IMR-90 (cell line): ENCODE data around the gene DLL4.

Source experiments
- FOS ChIP-seq: fragments of 150-350 bp; IDR thresholded peaks from 2 replicates; pipeline ENCODE4 v1.6.1; 2016; ENCODE audit warnings: low read depth, low read length
- MAFK ChIP-seq: IDR thresholded peaks from 2 replicates; pipeline ENCODE4 v1.6.1; 2012; ENCODE audit warnings: low read depth, low read length, improper control_type of control experiment
- MAZ ChIP-seq: IDR thresholded peaks from 2 replicates; pipeline ENCODE4 v1.6.1; 2012; ENCODE audit warnings: low read depth, mild to moderate bottlenecking, low read length, improper control_type of control experiment, moderate library complexity, borderline replicate concordance
- MXI1 ChIP-seq: IDR thresholded peaks from 2 replicates; pipeline ENCODE4 v1.6.1; 2012; ENCODE audit warnings: low read depth, mild to moderate bottlenecking, low read length, moderate library complexity, borderline replicate concordance
- POLR2A ChIP-seq: IDR thresholded peaks from 2 replicates; pipeline ENCODE4 v1.6.1; 2012; ENCODE audit warnings: mild to moderate bottlenecking, low read depth, low read length
- RFX5 ChIP-seq: IDR thresholded peaks from 2 replicates; pipeline ENCODE4 v1.8.0; 2012; ENCODE audit warnings: low read depth, mild to moderate bottlenecking, low read length, moderate library complexity
- SMC3 ChIP-seq: fragments of 150-350 bp; IDR thresholded peaks from 2 replicates; pipeline ENCODE4 v1.6.1; 2016; ENCODE audit warnings: low read depth, mild to moderate bottlenecking, antibody characterized with exemption, low read length, moderate library complexity
- TF ChIP-seq, protein P1 (sequence below): conservative IDR thresholded peaks from 2 replicates; pipeline ENCODE4 v1.5.1; 2012; ENCODE audit warnings: mild to moderate bottlenecking, low read depth, low read length, improper control_type of control experiment
- TF ChIP-seq, protein P2 (sequence below): fragments of 150-350 bp; IDR thresholded peaks from 2 replicates; pipeline ENCODE4 v1.6.1; 2016; ENCODE audit warnings: low read depth, mild to moderate bottlenecking, low read length, moderate library complexity, borderline replicate concordance

DNA sequence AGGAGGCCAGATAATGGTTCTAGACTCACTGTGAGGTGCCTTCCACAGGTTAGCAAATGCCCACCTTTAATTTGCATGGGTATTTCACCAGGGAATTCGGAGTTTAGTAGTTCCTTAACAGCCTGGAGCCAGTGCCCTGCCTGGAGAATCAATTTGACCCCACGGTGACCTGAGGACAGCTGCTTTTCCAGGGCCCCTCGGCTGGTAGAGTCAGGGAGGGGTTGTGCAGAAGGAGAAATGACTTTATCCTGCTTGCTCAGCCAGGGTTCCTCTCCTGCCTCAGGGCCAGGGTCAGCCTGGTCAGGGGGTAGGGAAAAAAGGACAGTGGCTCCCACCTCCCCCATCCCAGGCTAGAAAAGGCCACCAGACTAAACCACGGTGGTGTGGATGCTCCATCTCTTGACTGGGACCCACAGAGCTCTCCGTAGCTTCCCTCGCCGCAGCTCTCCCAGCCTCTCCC is 12.0 kb downstream of the DLL4 start:
- no peak for TF ChIP-seq POLR2A
- TF ChIP-seq MAFK, result no peak
- TF ChIP-seq, protein P1, sequence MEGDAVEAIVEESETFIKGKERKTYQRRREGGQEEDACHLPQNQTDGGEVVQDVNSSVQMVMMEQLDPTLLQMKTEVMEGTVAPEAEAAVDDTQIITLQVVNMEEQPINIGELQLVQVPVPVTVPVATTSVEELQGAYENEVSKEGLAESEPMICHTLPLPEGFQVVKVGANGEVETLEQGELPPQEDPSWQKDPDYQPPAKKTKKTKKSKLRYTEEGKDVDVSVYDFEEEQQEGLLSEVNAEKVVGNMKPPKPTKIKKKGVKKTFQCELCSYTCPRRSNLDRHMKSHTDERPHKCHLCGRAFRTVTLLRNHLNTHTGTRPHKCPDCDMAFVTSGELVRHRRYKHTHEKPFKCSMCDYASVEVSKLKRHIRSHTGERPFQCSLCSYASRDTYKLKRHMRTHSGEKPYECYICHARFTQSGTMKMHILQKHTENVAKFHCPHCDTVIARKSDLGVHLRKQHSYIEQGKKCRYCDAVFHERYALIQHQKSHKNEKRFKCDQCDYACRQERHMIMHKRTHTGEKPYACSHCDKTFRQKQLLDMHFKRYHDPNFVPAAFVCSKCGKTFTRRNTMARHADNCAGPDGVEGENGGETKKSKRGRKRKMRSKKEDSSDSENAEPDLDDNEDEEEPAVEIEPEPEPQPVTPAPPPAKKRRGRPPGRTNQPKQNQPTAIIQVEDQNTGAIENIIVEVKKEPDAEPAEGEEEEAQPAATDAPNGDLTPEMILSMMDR, result no peak
- no peak for TF ChIP-seq MXI1
- no peak for TF ChIP-seq MAZ
- no peak for TF ChIP-seq RFX5
- TF ChIP-seq SMC3, result no peak
- TF ChIP-seq, protein P2, sequence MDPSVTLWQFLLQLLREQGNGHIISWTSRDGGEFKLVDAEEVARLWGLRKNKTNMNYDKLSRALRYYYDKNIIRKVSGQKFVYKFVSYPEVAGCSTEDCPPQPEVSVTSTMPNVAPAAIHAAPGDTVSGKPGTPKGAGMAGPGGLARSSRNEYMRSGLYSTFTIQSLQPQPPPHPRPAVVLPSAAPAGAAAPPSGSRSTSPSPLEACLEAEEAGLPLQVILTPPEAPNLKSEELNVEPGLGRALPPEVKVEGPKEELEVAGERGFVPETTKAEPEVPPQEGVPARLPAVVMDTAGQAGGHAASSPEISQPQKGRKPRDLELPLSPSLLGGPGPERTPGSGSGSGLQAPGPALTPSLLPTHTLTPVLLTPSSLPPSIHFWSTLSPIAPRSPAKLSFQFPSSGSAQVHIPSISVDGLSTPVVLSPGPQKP, result no peak
- TF ChIP-seq FOS, result no peak
